ENCODE data around the gene HPS5. TPM values are rescaled to one million over a fixed set of nuclear protein-coding genes. Genes with fewer than 3 reads are reported as not detected.

Gene HPS5
- total RNA-seq, 1 donor from 2014 or later: 14.7 TPM

GRCh38 chr11:18314784-18315523 is 7.0 kb downstream of the HPS5 start:
- peaks cover 8% of the 10 kb centered on the region for H3K36me3 Mint-ChIP-seq (ENCODE audit: low read depth, unreplicated experiment)
- H3K4me1 Mint-ChIP-seq (ENCODE audit: unreplicated experiment): peaks cover 9% of the 10 kb centered on the region
- TF ChIP-seq, protein P1, sequence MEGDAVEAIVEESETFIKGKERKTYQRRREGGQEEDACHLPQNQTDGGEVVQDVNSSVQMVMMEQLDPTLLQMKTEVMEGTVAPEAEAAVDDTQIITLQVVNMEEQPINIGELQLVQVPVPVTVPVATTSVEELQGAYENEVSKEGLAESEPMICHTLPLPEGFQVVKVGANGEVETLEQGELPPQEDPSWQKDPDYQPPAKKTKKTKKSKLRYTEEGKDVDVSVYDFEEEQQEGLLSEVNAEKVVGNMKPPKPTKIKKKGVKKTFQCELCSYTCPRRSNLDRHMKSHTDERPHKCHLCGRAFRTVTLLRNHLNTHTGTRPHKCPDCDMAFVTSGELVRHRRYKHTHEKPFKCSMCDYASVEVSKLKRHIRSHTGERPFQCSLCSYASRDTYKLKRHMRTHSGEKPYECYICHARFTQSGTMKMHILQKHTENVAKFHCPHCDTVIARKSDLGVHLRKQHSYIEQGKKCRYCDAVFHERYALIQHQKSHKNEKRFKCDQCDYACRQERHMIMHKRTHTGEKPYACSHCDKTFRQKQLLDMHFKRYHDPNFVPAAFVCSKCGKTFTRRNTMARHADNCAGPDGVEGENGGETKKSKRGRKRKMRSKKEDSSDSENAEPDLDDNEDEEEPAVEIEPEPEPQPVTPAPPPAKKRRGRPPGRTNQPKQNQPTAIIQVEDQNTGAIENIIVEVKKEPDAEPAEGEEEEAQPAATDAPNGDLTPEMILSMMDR (IDR thresholded peaks at IDR 0.05; ENCODE audit: unreplicated experiment): no peak
- no peaks in the 10 kb centered on the region for H3K27me3 Mint-ChIP-seq (ENCODE audit: unreplicated experiment)
- no peak overlapping the region for H3K4me3 Mint-ChIP-seq (ENCODE audit: unreplicated experiment)
- no peaks in the 10 kb centered on the region for H3K9me3 Mint-ChIP-seq (ENCODE audit: unreplicated experiment)
- no peak overlapping the region for H3K27ac Mint-ChIP-seq (ENCODE audit: unreplicated experiment)
- no peak for DNase-seq (ENCODE audit: low spot score)

- TF ChIP-seq, protein P1 (IDR thresholded peaks at IDR 0.05; ENCODE audit: unreplicated experiment): no peak
- Mint-ChIP-seq H3K9me3 (ENCODE audit: unreplicated experiment) (no peaks in the 10 kb centered on the region), H3K36me3 (ENCODE audit: low read depth, unreplicated experiment) (peaks cover 8% of the 10 kb centered on the region), H3K27ac (ENCODE audit: unreplicated experiment) (no peak overlapping the region), H3K27me3 (ENCODE audit: unreplicated experiment) (no peaks in the 10 kb centered on the region), H3K4me3 (ENCODE audit: unreplicated experiment) (no peak overlapping the region), H3K4me1 (ENCODE audit: unreplicated experiment) (peaks cover 2% of the 10 kb centered on the region)
- no peak for DNase-seq (ENCODE audit: low spot score)
Observed at GRCh38 chr11:18313965-18314763, 7.8 kb downstream of the HPS5 start.

DNA sequence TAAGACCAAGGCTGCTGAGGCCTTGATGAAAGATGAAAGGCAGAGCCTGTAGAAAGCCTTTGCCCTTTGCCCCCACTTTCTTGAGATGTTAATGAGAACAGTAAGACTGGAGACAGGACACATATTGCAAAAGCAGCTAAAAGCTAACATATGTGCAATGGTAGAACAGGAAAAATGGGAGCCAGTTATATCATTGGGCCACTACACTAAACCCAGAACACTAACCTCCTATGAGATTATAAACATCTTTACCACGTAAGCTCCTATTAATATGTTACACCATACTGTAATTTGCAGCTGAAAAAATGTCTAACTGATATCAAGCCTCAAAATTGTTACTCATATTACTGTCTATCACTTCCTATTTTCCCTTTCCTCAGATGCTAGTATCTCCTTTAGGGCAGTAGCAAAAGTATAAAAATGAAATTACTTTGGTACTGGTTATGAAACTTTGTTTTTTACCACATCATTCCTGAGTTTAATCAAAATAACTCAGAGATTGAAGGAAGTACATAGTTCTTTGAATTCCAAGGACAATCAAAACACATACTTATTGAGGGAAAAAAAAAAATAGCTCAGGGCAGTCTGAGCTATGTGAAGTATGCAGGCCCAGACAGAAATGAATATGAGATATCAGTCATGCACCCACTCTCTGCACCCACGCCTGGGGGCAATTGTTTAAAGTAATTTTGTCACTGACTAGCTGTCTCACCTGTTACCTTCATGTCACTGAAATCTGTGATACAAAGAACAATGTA is 9.1 kb downstream of the HPS5 start:
- no peak for DNase-seq (ENCODE audit: low spot score)
- Mint-ChIP-seq H3K4me1 (ENCODE audit: unreplicated experiment) (no peaks in the 10 kb centered on the region), H3K4me3 (ENCODE audit: unreplicated experiment) (no peak overlapping the region), H3K36me3 (ENCODE audit: low read depth, unreplicated experiment) (peaks cover 8% of the 10 kb centered on the region), H3K27me3 (ENCODE audit: unreplicated experiment) (no peaks in the 10 kb centered on the region), H3K9me3 (ENCODE audit: unreplicated experiment) (no peaks in the 10 kb centered on the region), H3K27ac (ENCODE audit: unreplicated experiment) (no peak overlapping the region)
- TF ChIP-seq, protein P1 (IDR thresholded peaks at IDR 0.05; ENCODE audit: unreplicated experiment): no peak

- no peaks in the 10 kb centered on the region for H3K4me1 Mint-ChIP-seq (ENCODE audit: unreplicated experiment)
- no peak for DNase-seq (ENCODE audit: low spot score)
- H3K36me3 Mint-ChIP-seq (ENCODE audit: low read depth, unreplicated experiment): peaks cover 8% of the 10 kb centered on the region
- H3K27me3 Mint-ChIP-seq (ENCODE audit: unreplicated experiment): no peaks in the 10 kb centered on the region
- TF ChIP-seq, protein P1 (IDR thresholded peaks at IDR 0.05; ENCODE audit: unreplicated experiment): no peak
- H3K9me3 Mint-ChIP-seq (ENCODE audit: unreplicated experiment): no peaks in the 10 kb centered on the region
- no peak overlapping the region for H3K27ac Mint-ChIP-seq (ENCODE audit: unreplicated experiment)
- H3K4me3 Mint-ChIP-seq (ENCODE audit: unreplicated experiment): no peak overlapping the region
Observed at GRCh38 chr11:18312012-18312411, 9.9 kb downstream of the HPS5 start.

All from endothelial cell (in vitro differentiated cells).